GM18499 (cell line): ENCODE results near the gene DNAH10.

Experiments
- ATAC-seq: cut with Tn5 transposase; IDR thresholded peaks from one replicate; pipeline ENCODE4 v1.9.1; 2021; ENCODE audit warnings: moderate number of reproducible peaks; ENCODE audit not compliant: insufficient read depth, unreplicated experiment

Gene DNAH10

DNA sequence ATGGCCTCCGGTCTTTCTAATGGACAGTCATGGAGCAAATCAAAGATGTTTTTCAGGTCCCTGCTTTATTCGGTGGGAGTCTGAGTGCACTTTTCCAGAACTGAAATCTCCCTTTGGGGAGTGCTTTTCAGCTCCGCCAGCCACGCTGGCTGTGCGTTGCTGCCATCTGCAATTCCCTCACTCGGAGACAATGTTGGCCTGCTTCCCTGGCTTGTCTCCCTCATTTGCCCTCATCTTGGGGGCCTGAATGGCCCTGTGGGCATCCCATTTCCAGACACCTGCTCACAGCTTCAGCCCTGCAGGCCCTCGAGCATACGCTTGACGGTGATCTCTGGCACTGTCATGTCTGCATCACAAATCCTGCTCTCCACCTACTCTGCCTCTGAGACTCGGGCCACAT, 106.7 kb downstream of the DNAH10 start:
- ATAC-seq: no peak

DNA sequence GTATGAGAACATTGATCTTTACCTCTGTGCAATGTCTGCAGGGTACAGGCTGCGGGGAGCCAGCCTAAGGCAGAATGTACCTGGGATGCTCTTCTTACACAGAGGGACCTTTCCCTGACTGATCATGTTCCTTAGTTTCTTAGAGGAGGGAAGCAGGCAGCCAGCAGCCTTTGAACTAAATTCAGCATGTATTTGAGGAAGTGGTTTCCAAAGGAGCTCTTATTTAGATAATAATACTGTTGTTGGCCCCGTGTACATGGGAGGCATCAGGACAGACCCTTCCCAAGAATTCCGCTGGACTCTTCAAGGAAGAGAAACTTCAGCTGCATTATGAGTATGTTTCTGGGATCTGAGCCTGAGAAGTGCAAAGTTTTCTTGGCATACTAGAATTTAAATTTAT, 111.7 kb downstream of the DNAH10 start:
- ATAC-seq: no peak

DNA sequence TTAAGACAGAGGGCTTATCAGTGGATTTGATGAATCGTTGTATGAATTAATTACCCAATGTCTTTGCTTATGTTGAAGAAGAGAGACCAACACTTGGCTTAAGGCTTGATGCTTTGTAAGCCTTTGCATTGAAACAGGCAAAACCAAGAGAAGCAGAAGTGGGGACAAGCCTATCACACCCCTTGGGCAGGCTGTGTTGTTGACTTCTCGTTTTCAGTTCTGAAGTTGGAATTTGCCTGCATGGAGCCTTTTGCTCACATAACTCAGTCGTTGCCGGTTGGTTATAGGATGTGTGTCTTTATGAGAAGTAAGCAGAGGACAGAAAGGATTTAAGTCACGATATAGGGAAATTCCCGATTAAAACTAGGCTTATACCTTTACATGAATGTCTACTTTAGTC, 115.9 kb downstream of the DNAH10 start:
- ATAC-seq: no peak

DNA sequence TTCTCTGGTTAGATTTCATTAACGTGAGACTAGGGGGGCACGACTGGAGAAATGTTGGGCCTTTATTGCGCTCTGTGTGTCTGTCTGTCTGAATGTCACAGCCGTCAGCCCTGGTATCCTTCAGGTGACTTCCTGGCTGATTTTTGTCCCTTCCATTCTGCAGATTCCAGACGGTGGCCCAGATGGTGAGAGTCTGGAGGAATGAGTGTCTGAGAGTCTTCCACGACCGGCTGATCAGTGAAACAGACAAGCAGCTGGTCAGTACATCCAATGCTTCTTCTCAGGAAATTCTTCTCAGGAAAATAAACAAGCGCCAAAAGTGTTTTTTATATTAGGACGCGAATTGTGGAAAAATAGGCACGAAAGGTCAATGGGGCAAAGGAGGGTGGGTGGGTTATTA, 117.0 kb downstream of the DNAH10 start:
- ATAC-seq: no peak

DNA sequence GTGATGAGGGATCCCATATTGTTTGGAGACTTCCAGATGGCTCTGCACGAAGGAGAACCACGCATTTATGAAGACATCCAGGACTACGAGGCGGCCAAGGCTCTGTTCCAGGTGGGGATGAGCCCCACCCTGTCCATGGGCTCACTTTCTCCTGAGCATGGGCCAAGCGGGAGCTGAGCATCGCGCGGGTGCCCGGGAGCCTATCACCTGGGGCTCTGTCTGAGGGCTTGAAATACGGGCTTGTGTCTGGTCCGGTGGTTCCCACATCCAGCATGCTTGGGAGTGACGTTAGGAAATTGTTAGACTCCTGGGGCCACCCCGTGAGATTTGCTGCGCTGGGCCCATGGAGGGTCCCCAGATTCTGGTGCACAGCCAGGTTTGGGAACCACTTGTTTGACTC, 117.6 kb downstream of the DNAH10 start:
- no peak for ATAC-seq

DNA sequence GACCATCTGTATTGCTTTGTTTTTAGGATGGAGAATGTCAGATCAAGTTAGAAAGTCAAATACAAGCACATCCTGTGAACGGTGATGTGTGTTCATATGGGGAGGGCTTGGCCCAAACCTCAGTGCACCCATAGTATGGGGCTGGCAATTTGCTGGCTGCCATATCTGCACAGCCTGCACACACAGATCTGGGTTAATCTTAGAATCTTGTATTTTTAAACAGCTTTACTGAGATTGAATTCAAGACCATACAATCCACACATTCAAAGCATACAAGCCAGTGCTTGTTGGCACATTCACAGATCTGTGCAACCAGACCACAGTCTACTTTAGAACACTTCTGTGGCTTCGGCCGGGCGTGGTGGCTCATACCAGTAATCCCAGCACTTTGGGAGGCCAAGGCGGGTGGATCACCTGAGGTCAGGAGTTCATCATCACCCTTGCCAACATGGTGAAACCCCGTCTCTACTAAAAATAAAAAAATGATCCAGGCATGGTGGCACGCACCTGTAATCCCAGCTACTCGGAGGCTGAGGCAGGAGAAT, 120.1 kb downstream of the DNAH10 start:
- no peak for ATAC-seq

DNA sequence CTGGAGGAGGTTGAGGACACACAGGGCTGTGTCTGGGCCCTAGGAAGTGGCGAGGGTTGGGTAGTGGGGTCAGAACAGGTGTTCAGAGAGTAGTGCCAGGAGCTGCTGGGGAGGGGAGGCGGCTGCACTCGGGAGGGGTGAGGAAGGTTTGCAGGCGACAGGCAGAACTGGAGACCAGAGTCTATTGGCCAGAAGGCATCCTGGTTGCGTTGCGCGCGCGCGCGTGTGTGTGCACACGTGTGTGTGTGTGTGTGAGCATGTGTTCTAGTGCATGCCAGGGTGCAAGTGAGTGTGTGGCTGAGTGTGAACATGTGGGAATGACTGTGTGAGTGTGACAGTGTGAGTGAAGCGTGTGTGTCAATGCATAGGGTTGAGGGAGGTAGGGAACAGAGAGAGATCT, 124.2 kb downstream of the DNAH10 start:
- ATAC-seq: no peak

DNA sequence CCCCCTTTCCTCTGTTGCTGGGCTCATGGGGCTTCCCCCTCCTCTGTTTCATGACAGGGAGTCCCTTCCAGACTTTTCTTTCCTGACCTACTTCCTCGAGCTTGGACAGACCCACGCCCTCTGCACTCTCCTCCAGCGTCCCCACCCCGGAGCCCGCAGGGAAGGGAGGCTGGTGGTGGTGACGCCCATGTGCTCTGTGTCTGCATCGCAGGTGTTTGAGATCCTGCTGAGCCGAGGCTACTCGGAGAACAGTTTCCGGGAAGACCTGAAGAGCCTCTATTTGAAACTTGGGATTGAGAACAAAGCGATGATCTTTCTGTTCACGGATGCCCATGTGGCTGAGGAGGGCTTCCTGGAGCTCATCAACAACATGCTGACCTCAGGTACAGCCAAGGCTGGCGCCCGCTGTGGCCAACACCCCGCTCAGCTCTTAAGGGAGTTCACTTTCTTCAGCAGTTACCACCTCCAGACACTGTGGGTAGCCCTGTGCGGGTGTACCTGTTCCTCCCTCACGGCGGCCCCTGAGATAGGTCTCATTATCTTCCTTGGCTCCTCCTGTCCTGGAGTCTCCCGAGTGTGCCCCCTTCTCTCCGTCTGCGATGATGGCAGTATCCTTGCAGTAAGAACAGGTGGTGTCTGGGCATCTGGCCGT, 125.0 kb downstream of the DNAH10 start:
- ATAC-seq: no peak

DNA sequence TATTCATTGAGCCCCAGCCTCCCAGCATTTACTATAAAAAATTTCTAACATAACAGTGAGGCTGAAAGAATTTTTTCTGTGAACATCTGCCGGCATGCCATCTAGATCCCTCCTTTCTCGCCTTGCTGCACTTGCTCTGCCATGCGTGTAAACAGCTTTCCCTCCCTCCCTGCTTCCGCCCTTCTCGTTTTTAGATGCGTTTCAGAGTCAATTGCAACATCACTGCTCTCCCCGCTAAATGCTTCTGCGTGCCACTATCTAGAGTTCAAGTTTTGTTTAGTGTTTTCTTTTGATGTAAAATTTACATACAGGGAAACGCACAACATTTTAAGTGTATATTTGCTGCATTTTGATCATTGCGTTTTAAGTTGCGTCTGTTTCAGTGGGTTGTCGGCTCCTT, 126.9 kb downstream of the DNAH10 start:
- ATAC-seq: no peak

DNA sequence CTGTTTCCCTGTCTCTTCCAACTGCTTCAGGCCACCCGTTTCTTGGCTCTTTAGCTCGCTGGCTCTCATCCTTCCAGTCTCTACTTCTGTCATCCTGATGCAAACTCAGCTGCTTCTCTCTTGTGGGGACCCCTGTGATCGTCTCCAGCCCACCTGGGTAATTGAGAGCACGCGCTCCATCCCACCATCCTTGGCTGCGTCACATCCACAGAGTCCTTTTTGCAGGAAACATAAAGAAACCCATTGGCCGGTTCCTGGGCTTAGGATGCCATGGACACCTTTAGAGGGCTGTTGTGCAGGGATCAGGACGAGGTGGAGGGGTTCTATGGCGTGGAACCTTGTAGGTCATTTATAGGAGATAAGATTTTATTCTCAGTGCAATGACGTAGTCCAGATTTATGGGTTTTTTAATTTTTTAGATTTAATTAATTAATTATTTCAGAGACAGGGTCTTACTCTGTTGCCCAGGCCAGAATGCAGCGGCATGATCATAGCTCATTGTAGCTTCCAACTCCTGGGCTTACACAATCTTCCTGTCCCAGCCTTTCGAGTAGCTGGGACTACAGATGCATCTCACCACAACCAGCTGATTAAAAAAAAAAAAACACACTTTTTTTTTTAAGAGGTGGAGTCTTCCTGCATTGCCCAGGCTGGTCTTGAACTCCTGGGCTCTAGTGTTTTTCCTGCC, 127.9 kb downstream of the DNAH10 start:
- ATAC-seq: no peak

DNA sequence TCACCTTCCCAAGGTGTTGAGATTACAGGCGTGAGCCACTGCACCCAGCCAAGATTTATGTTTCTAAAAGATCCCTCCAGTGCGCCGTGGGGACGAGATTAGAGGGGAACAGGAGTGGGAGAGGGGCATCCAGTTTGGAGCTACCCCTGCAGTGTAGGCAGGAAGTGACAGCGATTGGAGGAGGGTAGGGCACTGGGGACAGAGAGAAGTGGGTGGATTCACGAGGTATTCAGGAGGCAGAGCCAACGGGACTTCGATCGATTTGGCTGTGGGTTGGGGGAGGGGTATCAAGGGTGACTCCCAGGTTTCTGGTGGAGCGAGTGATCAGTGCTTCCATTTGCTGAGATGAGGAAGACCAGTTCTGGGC, 128.4 kb downstream of the DNAH10 start:
- ATAC-seq: no peak

DNA sequence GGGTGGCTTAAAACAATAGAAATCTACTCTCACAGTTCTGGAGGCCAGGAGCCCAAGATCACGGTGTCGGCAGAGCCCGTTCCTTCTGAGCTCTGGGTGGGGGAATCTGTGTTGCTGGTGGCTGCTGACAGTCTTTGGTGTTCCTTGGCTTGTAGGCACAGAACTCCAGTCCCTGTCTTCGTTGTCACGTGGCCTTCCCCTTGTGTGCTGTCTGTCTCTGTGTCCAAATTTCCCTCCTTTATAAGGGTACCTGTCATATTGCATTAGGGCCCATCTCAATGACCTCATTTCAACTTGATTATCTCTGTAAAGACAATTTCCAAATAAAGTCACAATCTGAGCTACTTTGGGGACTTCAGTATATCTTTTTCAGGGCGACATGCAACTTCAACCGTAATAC, 128.9 kb downstream of the DNAH10 start:
- ATAC-seq: no peak

DNA sequence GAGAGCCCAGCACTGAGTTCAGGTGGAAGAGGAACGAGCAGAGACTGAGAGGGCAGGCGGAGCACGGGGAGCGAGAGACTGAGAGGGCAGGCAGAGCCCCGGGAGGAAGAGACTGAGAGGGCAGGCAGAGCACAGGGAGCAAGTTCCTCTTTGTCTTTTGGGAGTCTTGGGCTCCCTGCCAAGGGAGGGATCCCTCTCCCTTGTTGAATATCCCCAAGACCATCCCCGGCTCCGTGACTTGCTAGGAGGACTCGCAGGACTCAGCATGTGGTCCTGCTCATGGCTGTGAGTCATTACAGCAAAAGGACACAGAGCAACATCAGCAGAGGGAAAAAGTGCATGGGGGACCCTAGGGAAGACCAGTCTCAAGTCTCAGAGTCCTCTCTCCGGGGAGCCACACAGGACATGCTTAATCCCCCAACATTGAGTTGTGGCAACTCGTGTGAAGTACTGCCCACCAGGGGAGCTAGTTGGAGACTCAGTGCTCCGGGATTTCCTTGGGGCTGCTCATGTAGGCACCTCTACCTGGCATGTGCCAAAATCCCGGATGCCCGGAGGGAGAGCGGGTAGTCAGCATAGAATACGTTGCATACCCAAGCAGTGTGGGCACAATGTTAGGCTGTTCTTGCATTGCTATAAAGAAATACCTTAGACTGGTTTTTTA, 129.5 kb downstream of the DNAH10 start:
- ATAC-seq: no peak

DNA sequence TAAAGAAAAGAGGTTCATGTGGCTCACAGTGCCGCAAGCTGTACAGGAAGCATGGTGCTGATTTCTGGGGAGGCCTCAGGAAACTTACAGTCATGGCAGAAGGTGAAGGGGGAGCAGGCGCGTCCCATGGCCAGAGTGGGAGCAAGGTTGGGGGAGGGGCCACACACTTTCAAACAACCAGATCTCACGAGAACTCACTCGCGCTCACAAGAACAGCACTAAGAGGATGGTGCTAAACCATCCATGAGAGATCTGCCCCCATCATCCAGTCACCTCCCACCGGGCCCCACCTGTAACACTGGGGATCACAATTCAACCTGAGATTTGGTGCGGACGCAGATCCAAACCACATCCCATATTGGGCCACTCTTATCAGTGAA, 130.1 kb downstream of the DNAH10 start:
- no peak for ATAC-seq

DNA sequence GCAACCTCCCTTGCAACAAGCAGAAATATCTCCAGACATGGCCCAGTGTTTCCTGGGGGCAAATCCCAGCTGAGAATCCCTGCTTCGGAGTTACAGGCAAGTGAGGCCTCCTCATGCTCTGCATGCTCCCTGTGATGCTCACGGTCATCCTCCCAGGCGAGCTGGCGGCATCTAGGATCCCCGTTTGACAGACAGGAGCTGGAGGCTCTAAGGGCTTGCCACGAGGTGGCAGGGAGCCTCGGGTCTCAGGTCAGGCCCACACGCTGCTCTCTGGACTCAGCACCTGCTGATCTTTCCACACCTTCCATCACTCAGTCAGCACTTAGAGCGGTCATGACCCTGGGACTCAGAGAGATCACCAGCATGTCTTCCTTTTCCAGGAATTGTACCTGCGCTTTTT, 130.8 kb downstream of the DNAH10 start:
- ATAC-seq: no peak

DNA sequence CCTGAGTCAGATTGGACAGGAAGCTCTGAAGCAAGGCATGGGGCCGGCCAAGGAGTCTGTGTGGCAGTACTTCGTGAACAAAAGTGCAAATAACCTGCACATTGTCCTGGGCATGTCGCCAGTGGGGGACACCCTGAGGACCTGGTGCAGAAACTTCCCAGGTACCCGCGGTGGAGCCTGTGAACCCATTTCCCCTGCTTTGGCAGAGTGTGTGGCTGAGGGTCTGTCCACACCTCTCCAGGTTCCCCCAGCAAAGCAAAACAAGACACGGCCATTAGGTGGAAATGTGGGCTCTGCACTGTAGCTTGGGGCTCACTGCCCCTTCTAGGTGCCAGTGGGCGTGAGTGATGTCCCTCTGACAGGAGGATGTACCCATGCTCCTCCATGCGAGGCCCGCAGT, 131.2 kb downstream of the DNAH10 start:
- ATAC-seq: no peak

DNA sequence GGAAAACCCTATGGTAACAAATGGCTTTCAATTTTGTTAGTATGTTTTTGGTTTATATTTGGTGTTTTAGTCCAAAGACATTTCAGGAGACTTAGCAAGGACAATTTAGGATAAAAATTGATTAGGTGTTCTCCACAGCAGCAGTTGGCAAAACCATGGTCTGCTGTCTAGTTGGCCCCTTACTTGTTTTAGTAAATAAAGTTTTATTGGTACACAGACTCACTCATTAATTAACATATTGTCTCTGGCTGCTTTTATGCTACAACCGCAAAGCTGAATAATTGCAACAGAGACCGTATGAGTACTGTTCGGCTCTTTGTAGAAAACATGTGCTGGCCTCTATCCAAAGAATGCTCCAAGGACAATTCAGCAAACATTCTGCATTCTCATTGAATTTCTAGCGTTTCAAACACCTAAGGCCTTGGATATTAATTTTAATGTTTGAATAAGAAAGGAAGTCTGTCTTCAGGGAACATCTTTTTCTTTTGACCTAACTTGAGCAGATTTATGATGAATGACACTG, 132.8 kb downstream of the DNAH10 start:
- no peak for ATAC-seq

DNA sequence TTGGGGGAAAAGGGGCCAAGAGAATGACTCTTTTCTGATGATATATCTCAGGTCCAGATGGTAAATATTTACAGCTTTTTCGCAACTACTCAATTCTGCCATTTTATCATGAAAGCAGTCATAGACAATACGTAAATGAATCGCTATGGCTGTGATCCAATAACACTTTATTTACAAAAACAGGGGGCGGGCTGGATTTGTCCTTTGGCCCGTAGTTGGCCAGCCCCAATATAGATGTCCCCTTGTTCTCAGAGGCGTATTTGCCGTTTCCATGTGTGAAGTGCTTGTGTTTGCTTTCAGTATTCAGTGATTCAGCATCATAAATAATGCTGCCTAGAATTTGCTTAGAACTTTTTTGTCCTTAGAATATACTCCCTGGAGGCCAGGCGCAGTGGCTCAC, 133.3 kb downstream of the DNAH10 start:
- no peak for ATAC-seq

DNA sequence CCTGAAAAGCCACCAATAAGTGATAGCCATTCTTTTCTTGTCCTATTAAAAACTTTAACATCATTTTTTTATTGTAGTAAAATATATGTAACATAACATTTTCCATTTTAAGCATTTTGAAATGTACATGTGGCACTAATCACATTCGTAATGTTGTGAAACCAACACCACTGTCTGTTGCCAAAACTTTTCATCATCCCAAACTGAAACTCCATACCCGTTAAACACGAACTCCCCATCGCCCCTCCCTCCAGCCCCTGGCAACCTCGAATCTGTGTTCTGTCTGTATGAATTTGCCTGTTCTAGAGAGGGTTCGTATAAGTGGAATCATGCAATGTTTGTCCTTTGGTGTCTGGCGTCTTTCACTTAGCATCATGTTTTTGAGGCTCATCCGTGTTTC, 134.7 kb downstream of the DNAH10 start:
- ATAC-seq: no peak

DNA sequence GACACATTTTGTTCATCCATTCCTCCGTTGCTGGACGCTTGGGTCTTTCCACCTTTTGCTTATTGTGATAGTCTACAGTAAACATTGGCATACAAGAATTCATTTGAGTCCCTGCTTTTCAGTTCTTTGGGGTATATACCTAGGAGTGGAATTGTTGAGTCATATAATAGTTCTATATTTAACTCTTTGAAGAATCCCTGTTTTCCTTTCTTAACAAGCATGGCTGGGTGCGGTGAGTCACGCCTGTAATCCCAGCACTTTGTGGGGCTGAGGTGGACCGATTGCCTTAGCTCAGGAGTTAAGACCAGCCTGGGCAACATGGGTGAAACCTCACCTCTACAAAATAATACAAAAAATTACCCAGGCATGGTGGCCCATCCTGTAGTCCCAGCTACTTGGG, 135.1 kb downstream of the DNAH10 start:
- no peak for ATAC-seq

DNA sequence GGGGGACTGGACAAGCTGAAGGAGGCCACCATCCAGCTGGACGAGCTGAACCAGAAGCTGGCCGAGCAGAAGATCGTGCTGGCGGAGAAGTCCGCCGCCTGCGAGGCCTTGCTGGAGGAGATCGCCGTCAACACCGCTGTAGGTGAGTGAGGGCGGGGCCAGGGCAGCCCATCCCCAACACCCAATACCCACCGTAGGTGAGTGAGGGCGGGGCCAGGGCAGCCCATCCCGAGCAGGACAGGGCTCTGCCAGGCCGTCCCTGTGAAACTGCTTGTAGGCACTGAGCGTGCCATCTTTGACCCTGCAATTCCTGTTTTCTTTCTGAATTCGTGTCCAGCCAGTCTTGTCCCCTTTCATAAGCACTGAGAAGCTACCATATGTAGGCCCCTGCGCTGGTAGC, 136.6 kb downstream of the DNAH10 start:
- ATAC-seq: no peak
